ENCODE measurements around the gene FAM120A.

FAM120A gene

DNA sequence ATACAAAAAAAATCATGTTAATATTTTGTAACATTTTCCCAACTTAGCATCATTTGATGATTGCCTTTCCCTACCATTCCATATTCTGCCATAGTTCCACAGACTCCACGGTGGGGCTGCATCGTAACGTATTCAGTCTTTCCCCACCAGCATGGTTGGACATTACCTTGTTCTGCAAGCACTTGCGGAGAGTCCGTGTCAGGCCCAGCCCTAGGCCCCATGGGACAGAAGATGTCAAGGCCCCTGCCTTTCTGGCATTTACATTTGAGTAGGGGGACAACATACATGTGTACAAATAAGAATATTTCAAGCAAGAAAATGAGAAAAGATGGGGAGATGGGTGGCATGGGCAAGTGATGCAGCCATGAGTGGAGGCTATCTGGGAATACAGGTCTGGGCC lies 116.7 kb downstream of the FAM120A start:
- ChIA-PET CTCF (no interaction called here), POLR2A (no interaction called here)
- no peak for TF ChIP-seq CTCF (IDR thresholded peaks at IDR 0.05; ENCODE audit: control extremely low read depth, extremely low read depth, low read depth, missing control alignments)
- no peak for DNase-seq (ENCODE audit: extremely low spot score)

DNA sequence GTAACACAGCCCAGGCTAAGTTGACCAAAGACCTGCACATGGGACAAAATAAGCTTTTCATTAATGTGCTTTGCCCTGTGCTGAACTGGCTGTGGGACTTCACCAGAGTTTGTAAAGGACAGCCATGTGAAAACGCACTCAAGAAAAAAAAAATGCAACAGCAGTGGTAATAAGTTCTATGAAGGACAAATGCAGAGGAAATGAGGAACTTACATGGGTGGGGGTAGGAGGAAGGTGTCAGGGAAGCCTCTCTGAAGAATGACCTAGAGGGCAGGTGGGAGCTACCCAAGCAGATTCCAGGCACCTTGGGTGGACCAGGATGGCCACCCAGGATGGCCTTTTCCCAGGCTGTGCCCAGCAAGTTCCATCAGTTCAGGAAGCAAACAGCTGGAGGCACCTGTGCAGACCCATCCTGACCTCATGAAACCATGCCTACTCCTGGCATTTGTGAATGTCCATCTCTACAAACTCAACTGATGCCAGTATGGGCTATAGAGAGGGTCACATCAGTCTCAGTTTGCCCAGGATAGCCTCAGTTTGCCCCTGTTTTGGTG lies 118.2 kb downstream of the FAM120A start:
- ChIA-PET POLR2A (no interaction called here), CTCF (interaction anchor here (1.0 to 1.3 kb wide), 3 partner anchors 9 to 461 kb away, joined by 3 to 4 read pairs (median 3); no protein-coding TSS in a partner anchor)
- DNase-seq (ENCODE audit: extremely low spot score): no peak
- TF ChIP-seq CTCF (IDR thresholded peaks at IDR 0.05; ENCODE audit: control extremely low read depth, extremely low read depth, low read depth, missing control alignments): no peak

DNA sequence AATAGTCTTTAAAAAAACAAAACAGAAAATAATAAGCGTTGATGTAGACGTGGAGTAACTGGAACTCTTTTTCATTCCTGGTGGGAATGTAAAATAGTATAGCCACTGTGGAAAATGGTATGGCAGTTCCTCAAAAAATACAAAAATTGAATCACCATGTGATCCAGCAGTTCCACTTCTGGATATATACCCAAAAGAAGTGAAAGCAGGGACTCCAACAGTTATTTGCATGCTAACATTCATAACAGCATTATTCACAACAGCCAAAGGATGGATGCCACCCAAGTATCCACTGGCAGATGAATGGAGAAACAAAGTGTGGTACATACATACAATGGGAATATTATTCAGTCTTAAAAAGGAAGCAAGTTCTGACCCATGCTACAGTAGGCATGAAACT lies 120.7 kb downstream of the FAM120A start:
- POLR2A ChIA-PET: no interaction called here
- DNase-seq (ENCODE audit: extremely low spot score): no peak
- CTCF ChIA-PET: no interaction called here
- no peak for TF ChIP-seq CTCF (IDR thresholded peaks at IDR 0.05; ENCODE audit: control extremely low read depth, extremely low read depth, low read depth, missing control alignments)

DNA sequence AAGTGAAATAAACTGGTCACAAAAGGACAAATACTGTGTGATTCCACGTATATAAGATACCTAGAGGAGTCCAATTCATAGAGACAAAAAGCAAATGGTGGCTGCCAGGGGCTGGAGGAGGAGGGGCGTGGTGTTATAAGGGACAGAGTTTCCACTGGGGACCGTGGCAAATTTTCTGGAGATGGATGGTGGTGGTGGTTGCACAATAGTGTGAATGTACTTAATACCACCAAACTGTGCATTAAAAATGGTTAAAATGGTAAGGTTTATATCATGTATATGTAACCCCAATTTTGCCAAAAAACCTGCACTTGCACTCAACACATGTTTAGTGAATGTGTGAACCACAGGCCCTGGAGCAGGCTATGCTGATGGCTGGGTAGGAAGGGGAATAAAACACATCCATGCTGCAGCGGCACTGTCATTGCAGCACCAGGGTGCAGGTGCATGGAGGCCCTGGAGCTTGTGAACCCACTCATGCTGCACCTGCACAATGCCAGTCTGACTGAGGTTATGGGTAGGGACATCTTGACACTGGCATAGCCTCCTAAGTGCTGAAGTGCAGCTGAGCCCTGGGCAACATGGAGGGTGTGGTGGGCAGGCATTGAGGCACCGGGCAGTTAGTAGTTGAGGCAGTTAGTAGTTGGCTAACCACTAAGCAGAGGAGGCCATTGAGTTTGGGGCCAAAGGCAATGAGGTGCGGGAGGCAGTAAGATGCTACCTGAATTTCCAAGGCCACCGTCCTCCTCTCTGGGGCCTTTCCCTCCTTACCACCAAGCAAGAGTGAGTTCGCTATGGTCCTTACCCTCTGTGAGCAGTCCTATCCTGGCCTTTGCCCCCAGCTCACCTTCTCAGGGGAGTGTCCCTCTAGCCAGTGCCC lies 121.4 kb downstream of the FAM120A start:
- CTCF ChIA-PET: no interaction called here
- DNase-seq (ENCODE audit: extremely low spot score): no peak
- TF ChIP-seq CTCF (IDR thresholded peaks at IDR 0.05; ENCODE audit: control extremely low read depth, extremely low read depth, low read depth, missing control alignments): no peak
- POLR2A ChIA-PET: no interaction called here

DNA sequence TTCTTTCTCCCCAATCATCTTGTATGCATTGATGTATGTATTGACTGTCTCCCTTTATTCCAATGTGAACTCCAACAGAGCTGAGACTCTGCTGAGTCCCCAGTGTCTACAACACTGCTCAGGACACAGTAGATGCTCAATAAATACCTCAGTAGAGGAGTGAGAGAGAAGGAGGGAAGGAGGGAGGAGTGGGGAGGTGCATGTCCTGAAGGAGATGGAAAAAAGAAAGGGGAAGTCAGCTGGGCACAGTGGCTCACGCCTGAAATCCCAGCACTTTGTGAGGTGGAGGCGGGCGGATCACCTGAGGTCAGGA lies 122.0 kb downstream of the FAM120A start:
- DNase-seq (ENCODE audit: extremely low spot score): no peak
- ChIA-PET CTCF (interaction anchor here (3.0 kb wide), 1 partner anchor 7 kb away, joined by 24 read pairs; no protein-coding TSS in a partner anchor), POLR2A (no interaction called here)
- TF ChIP-seq CTCF (IDR thresholded peaks at IDR 0.05; ENCODE audit: control extremely low read depth, extremely low read depth, low read depth, missing control alignments): no peak

DNA sequence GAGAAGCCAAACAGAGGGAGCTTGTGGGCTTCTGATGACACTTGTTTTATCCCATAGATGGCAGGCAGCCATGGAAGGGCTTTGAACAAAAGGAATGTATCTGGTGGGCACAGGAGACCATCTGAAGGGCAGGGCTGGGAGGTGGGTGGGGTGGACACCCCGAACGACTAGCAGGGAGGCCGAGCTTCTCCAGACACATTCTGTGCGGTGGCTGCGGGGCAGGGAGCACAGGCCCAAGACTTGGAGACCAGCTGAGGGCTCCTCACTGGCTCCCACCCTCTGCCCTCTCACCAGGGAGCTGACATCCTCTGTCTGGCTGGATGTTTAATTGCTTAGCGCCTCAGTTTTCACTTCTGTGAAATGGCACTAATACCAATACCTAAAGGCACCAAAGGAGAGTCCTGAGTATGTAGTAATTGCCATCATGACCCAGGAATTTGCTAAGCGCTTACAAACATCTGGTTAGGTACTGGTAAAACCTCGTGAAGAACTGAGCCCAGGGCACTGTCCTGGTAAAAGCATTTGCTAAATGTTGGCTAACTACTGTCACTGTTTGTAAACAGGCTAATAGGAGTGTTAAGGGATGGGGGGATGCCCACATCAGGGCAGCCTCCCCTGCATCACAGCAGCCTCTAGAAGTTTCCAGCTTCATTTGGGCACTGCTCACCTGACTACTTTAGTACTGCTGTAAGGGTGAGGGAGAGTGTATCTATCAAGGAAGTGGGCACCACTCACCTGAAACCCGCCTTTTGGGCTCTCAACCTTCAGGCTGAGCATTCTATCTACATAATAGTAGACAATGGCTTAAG lies 122.8 kb downstream of the FAM120A start:
- ChIA-PET POLR2A (no interaction called here), CTCF (interaction anchor here (3.0 kb wide), 1 partner anchor 8 kb away, joined by 24 read pairs; no protein-coding TSS in a partner anchor)
- no peak for DNase-seq (ENCODE audit: extremely low spot score)
- no peak for TF ChIP-seq CTCF (IDR thresholded peaks at IDR 0.05; ENCODE audit: control extremely low read depth, extremely low read depth, low read depth, missing control alignments)

Data from GM10248 (cell line).